Right cardiac atrium (tissue), 5 donors: ENCODE measurements around the gene TGFBI. TPM values are rescaled to one million over a fixed set of nuclear protein-coding genes. Genes with fewer than 3 reads are reported as not detected.

Experiments used
- polyA plus RNA-seq: library from polyadenylated mRNA; stranded (reverse); fragments of 200-250 nt; gene quantifications from one replicate; pipeline ENCODE4 v1.2.3, GENCODE V29; 2013
- total RNA-seq, 4 donors: library from RNA; stranded (reverse); fragmentation: NEBNext Ultra II Directional; extraction: Animal tissue kit (Norgen Biotek cat#: 25700); gene quantifications; one replicate each; pipeline ENCODE4 v1.2.1, GENCODE V29; 2021
- donor health status: healthy with polysubstance abuse.
- donor health status: DM: no; HTN: yes; CAD: no.
- donor health status: DM: no; HTN: no; CAD: no.
- donor health status: DM: no; HTN: yes; CAD: no; lungs with severe emphysema.
- donor health status: DM: yes; HTN: yes; CAD: no.

The TGFBI gene
- total and polyA plus RNA-seq, 5 donors, result 41.6 to 60.4 (median 47.0) TPM

Other genes starting within 250 kb of the TGFBI start
- not detected for gene SLC25A48, start 194.3 kb upstream of the TGFBI start, total RNA-seq
- gene SLC25A48, start 194.3 kb upstream of the TGFBI start, polyA plus RNA-seq, result 0.25 TPM
- gene IL9, start 133.1 kb upstream of the TGFBI start, total RNA-seq, result not detected
- not detected for gene IL9, start 133.1 kb upstream of the TGFBI start, polyA plus RNA-seq
- not detected for gene LECT2, start 74.0 kb upstream of the TGFBI start, total RNA-seq
- gene LECT2, start 74.0 kb upstream of the TGFBI start, polyA plus RNA-seq, result not detected
- 10 to 100 TPM; 43.9 to 62.9 (median 58.2) TPM for gene SMAD5, start 103.9 kb downstream of the TGFBI start, total RNA-seq
- gene SMAD5, start 103.9 kb downstream of the TGFBI start, polyA plus RNA-seq, result 8.7 TPM
- not detected for gene SMIM32, start 164.2 kb downstream of the TGFBI start, total RNA-seq
- gene SMIM32, start 164.2 kb downstream of the TGFBI start, polyA plus RNA-seq, result not detected